Trophoblast cell (in vitro differentiated cells and primary cell): Measurements from ENCODE around the gene SH3BGRL2.

Source experiments
- DNase-seq, 2 donors: peaks; one replicate each; pipeline ENCODE4 v3.0.0-alpha.2; 2016
- H2AFZ ChIP-seq: 2 replicates; pipeline ENCODE4 v1.6.1; 2013; ENCODE audit warnings: low read length, moderate library complexity, mild to moderate bottlenecking; ENCODE audit not compliant: insufficient read depth, poor library complexity
- H2AK5ac ChIP-seq: 2 replicates; pipeline ENCODE4 v1.6.1; 2013; ENCODE audit warnings: mild to moderate bottlenecking, low read length
- H2BK120ac ChIP-seq: 2 replicates; pipeline ENCODE4 v1.6.1; 2013; ENCODE audit warnings: low read length, mild to moderate bottlenecking, moderate library complexity; ENCODE audit not compliant: insufficient read depth, poor library complexity
- H2BK12ac ChIP-seq: 2 replicates; pipeline ENCODE4 v1.6.1; 2013; ENCODE audit warnings: mild to moderate bottlenecking, low read length, moderate library complexity
- H2BK5ac ChIP-seq: 2 replicates; pipeline ENCODE4 v1.6.1; 2013; ENCODE audit warnings: low read length, low read depth, moderate library complexity, mild to moderate bottlenecking; ENCODE audit not compliant: poor library complexity
- H3K14ac ChIP-seq: 2 replicates; pipeline ENCODE4 v1.6.1; 2013; ENCODE audit warnings: mild to moderate bottlenecking, low read length
- H3K18ac ChIP-seq: 2 replicates; pipeline ENCODE4 v1.6.1; 2013; ENCODE audit warnings: mild to moderate bottlenecking, low read length
- H3K23ac ChIP-seq: 2 replicates; pipeline ENCODE4 v1.6.1; 2013; ENCODE audit warnings: low read length
- H3K27ac ChIP-seq: 2 replicates; pipeline ENCODE4 v1.5.1; 2013; ENCODE audit warnings: low read depth, mild to moderate bottlenecking, inconsistent platforms, low read length, moderate library complexity
- H3K27me3 ChIP-seq: 2 replicates; pipeline ENCODE4 v1.6.1; 2013; ENCODE audit warnings: inconsistent platforms, mild to moderate bottlenecking, low read length, moderate library complexity; ENCODE audit not compliant: insufficient read depth
- H3K36me3 ChIP-seq, 2 experiments: 1 replicate in 1 of 2; 2 replicates in 1 of 2; pipeline ENCODE4 v1.6.1; 2013; ENCODE audit warnings: low read length in 2 of 2, mild to moderate bottlenecking in 2 of 2, moderate library complexity in 1 of 2; ENCODE audit not compliant: insufficient read depth in 2 of 2, control insufficient read depth in 1 of 2
- H3K4ac ChIP-seq: 2 replicates; pipeline ENCODE4 v1.6.1; 2013; ENCODE audit warnings: low read depth, mild to moderate bottlenecking, low read length, moderate library complexity
- H3K4me1 ChIP-seq, 2 experiments: 1 replicate in 1 of 2; 2 replicates in 1 of 2; pipeline ENCODE4 v1.6.1; 2013; ENCODE audit warnings: low read length in 2 of 2, mild to moderate bottlenecking in 2 of 2, moderate library complexity in 1 of 2; ENCODE audit not compliant: insufficient read depth in 2 of 2, control insufficient read depth in 1 of 2
- H3K4me2 ChIP-seq: 2 replicates; pipeline ENCODE4 v1.6.1; 2013; ENCODE audit warnings: inconsistent platforms, mild to moderate bottlenecking, low read length, moderate library complexity
- H3K4me3 ChIP-seq: 2 replicates; pipeline ENCODE4 v1.5.1; 2013; ENCODE audit warnings: mild to moderate bottlenecking, low read depth, low read length, inconsistent platforms
- H3K79me1 ChIP-seq: one replicate; pipeline ENCODE4 v1.6.1; 2013; ENCODE audit warnings: low read length
- H3K79me2 ChIP-seq: 2 replicates; pipeline ENCODE4 v1.6.1; 2013; ENCODE audit warnings: low read length, mild to moderate bottlenecking; ENCODE audit not compliant: control insufficient read depth, insufficient read depth, poor library complexity
- H3K9ac ChIP-seq: 2 replicates; pipeline ENCODE4 v1.6.1; 2013; ENCODE audit warnings: mild to moderate bottlenecking, low read length
- H3K9me3 ChIP-seq: 2 replicates; pipeline ENCODE4 v1.6.1; 2013; ENCODE audit warnings: low read depth, mild to moderate bottlenecking, control low read depth, inconsistent platforms, low read length; ENCODE audit not compliant: insufficient read depth
- H4K12ac ChIP-seq: 2 replicates; pipeline ENCODE4 v1.6.1; 2013; ENCODE audit warnings: low read depth, mild to moderate bottlenecking, low read length, moderate library complexity
- H4K8ac ChIP-seq: 2 replicates; pipeline ENCODE4 v1.6.1; 2013; ENCODE audit warnings: low read depth, mild to moderate bottlenecking, low read length, moderate library complexity
- H4K91ac ChIP-seq: one replicate; pipeline ENCODE4 v1.6.1; 2013; ENCODE audit warnings: low read depth, mild to moderate bottlenecking, low read length, moderate library complexity
- WGBS: extraction: QIAGEN DNeasy Blood & Tissue Kit; methylation state at CpG from one replicate; pipeline ENCODE4 v1.1.7; 2013; ENCODE audit warnings: missing lambda C conversion rate; ENCODE audit not compliant: insufficient read length, insufficient coverage; ENCODE audit errors: extremely low coverage; 5-methylcytosine and 5-hydroxymethylcytosine counted together

Gene SH3BGRL2

DNA sequence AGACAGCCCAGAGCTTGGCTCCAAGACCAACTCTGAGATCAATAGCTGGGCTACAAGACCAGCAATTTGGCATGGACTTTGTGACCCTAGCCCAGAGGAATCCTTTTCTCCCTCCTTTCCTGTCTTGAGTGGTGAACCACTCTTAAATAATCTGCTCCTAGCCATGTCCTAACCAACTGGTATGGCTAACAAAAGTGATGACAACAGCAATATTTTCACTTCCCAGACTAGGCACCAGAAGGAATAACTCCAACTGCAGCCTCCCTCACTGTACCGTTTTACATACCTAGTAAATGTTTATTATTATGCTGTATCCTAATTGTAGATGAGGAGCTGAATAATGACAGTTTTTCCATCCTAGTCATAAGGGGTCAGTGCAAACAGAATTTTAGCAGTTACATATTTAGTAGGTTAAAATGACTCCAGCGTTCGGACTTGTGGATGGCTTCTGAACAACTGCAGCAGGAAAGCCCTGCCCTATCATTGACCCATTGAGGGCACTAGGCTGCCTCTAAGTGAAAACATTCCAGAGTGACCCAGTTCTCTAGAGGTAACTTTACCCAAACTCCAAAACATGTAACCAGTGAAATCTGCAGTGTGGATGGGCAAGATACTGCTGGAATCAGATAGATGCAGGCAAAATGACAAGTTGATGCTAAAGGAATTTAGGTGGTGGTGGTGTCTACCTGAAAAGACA, 77.1 kb downstream of the SH3BGRL2 start:
- H3K4me1 ChIP-seq: no peaks in the 10 kb centered on the region
- H3K79me1 ChIP-seq: no peaks in the 10 kb centered on the region
- no peaks in the 10 kb centered on the region for H3K27me3 ChIP-seq
- no peak for DNase-seq
- no peak overlapping the region for H4K91ac ChIP-seq
- H3K79me2 ChIP-seq: no peaks in the 10 kb centered on the region
- no peak overlapping the region for H4K8ac ChIP-seq
- H3K36me3 ChIP-seq: peaks cover 0 to 2% of the 10 kb centered on the region in 2 experiments
- no peak overlapping the region for H3K4ac ChIP-seq
- no peak overlapping the region for H2AK5ac ChIP-seq
- no peak overlapping the region for H3K18ac ChIP-seq
- H2BK120ac ChIP-seq: no peak overlapping the region
- no peak overlapping the region for H3K4me3 ChIP-seq
- H2BK5ac ChIP-seq: no peak overlapping the region
- no peak overlapping the region for H3K4me2 ChIP-seq
- no peak overlapping the region for H2BK12ac ChIP-seq
- WGBS: no CpG with 5 or more reads among the region's 3 CpGs
- no peak overlapping the region for H3K23ac ChIP-seq
- H3K27ac ChIP-seq: no peak overlapping the region
- no peak overlapping the region for H3K9ac ChIP-seq
- H3K14ac ChIP-seq: no peak overlapping the region
- H2AFZ ChIP-seq: no peak overlapping the region
- no peaks in the 10 kb centered on the region for H3K9me3 ChIP-seq
- H4K12ac ChIP-seq: no peak overlapping the region

DNA sequence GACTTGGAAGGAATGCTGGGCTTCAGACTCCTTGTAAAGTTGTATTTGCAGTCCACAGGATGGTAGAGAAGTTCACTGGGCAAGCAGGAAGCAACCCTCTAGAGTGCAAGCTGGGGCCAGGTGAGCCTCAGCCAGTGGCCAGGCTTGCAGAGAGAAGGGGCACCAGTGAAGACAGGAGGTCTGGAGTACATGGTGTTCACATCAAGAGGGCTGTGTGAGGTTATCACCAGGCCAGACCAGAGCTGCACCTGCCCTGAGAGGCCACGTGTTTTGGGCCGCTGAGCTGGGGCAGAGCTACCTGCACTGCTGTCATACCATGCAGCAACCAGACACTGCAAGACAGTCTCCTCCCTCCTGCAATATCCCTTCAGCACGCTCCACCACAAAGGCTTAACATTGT, 79.0 kb downstream of the SH3BGRL2 start:
- Histone ChIP-seq H3K9me3 (no peaks in the 10 kb centered on the region), H3K36me3 (peaks cover 0 to 2% of the 10 kb centered on the region in 2 experiments), H2BK12ac (peak overlapping the region; percentile 13), H3K4ac (no peak overlapping the region), H3K27me3 (no peaks in the 10 kb centered on the region), H2AFZ (no peak overlapping the region), H3K4me3 (no peak overlapping the region), H4K12ac (no peak overlapping the region), H3K27ac (no peak overlapping the region), H3K18ac (no peak overlapping the region), H3K23ac (no peak overlapping the region), H2BK5ac (peak overlapping the region; percentile 21), H3K9ac (no peak overlapping the region), H4K91ac (peak overlapping the region; percentile 5), H3K79me1 (no peaks in the 10 kb centered on the region), H3K4me1 (no peaks in the 10 kb centered on the region), H4K8ac (peak overlapping the region; percentile 54), H3K14ac (peak overlapping the region; percentile 37), H2AK5ac (no peak overlapping the region), H3K4me2 (no peak overlapping the region), H2BK120ac (no peak overlapping the region), H3K79me2 (no peaks in the 10 kb centered on the region)
- no peak for DNase-seq
- WGBS: no CpG with 5 or more reads among the region's 3 CpGs

DNA sequence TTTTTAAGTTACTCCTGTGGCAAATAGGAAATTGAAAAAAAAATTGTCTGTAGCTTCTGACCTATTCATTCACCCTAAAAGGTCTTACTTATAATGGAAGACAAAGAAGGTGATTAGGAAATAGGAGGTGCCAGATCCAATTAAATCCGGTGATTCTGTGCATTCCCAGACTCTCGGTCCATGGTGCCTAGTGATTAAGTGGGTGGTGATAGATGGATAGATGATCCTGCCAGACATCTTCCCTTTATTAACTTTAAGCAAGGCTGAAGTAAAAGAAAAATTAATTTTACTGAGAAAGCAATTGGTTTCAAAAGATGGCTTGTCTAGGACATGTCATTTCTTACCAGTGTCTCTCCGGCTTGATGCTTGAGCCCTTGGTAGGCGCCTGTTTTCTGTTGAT, 80.0 kb downstream of the SH3BGRL2 start:
- Histone ChIP-seq H3K27me3 (no peaks in the 10 kb centered on the region), H3K23ac (no peak overlapping the region), H3K9ac (no peak overlapping the region), H3K9me3 (no peaks in the 10 kb centered on the region), H3K27ac (no peak overlapping the region), H2BK5ac (no peak overlapping the region), H3K4me2 (no peak overlapping the region), H3K79me2 (no peaks in the 10 kb centered on the region), H2AFZ (no peak overlapping the region), H3K14ac (no peak overlapping the region), H4K8ac (no peak overlapping the region), H2AK5ac (no peak overlapping the region), H3K4me3 (no peak overlapping the region), H2BK12ac (no peak overlapping the region), H3K36me3 (peaks cover 0 to 2% of the 10 kb centered on the region in 2 experiments), H3K4ac (no peak overlapping the region), H2BK120ac (no peak overlapping the region), H3K79me1 (no peaks in the 10 kb centered on the region), H3K18ac (no peak overlapping the region), H3K4me1 (no peaks in the 10 kb centered on the region), H4K91ac (no peak overlapping the region), H4K12ac (no peak overlapping the region)
- no CpG with 5 or more reads among the region's 4 CpGs for WGBS
- DNase-seq: no peak

DNA sequence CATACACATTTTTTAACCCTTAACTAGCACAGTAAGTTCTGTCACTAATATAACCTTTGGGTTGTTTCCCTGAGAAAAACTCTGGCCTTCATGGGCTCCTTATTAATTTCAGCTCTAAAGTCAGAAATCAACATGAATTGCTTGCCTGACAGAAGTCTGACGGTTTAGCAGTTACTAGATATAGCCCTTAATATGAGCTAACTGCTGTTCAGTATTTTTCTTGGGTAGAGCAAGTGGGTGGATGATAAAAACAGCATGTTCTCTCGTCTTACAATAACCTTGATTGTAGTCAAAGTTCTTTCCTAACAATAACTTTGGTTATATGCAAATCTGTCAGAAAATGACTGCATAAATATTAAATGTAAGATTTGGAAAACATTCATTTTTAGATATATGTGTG, 81.0 kb downstream of the SH3BGRL2 start:
- peaks cover 0 to 2% of the 10 kb centered on the region in 2 experiments for H3K36me3 ChIP-seq
- H2BK120ac ChIP-seq: no peak overlapping the region
- no peak overlapping the region for H3K14ac ChIP-seq
- H2BK12ac ChIP-seq: no peak overlapping the region
- H3K9ac ChIP-seq: no peak overlapping the region
- no peak overlapping the region for H3K4ac ChIP-seq
- no peak overlapping the region for H3K23ac ChIP-seq
- no peak overlapping the region for H3K4me2 ChIP-seq
- H3K18ac ChIP-seq: no peak overlapping the region
- no peaks in the 10 kb centered on the region for H3K9me3 ChIP-seq
- no peaks in the 10 kb centered on the region for H3K79me1 ChIP-seq
- no peak for DNase-seq
- H4K12ac ChIP-seq: no peak overlapping the region
- no peak overlapping the region for H3K4me3 ChIP-seq
- no peak overlapping the region for H4K8ac ChIP-seq
- no CpG with 5 or more reads among the region's 2 CpGs for WGBS
- no peak overlapping the region for H2AK5ac ChIP-seq
- no peaks in the 10 kb centered on the region for H3K4me1 ChIP-seq
- no peaks in the 10 kb centered on the region for H3K79me2 ChIP-seq
- H2AFZ ChIP-seq: no peak overlapping the region
- H3K27ac ChIP-seq: no peak overlapping the region
- no peaks in the 10 kb centered on the region for H3K27me3 ChIP-seq
- H4K91ac ChIP-seq: no peak overlapping the region
- no peak overlapping the region for H2BK5ac ChIP-seq
